ENCODE results near the gene FABP1.

DNA sequence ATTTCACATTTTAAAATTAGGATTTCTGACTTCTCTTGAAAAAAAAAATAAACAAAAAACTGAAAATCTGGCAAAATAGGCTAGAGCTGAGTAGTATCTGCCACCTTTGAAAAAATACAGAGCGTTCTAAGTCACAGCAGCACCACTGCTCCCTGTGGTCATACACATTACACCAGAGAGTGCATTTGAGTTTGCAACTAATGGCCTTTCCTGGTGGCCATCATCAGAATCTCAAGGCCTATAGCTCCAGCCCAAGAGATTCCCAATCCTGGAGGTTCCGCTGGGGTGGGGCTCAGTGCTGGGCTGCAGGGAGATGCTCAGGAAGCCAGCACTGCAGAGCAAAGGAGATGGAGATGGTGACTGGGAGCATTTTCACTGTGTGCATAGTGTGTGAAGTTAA is 42.8 kb downstream of the FABP1 start:
- TF ChIP-seq CTCF (IDR thresholded peaks at IDR 0.05; ENCODE audit: low read length): no peak
- no peak for TF ChIP-seq EZH2 (optimal IDR thresholded peaks at IDR 0.05; ENCODE audit: low read depth, low read length)
- TF ChIP-seq EZH2phosphoT487 (IDR thresholded peaks at IDR 0.05; ENCODE audit: low read length): no peak

Data from MM.1S (cell line).